Keratinocyte (primary cell): ENCODE measurements around the gene UBR2. TPM values are rescaled to one million over a fixed set of nuclear protein-coding genes. Genes with fewer than 3 reads are reported as not detected.

Experiments
- DNase-seq: peaks from one replicate; pipeline ENCODE4 v3.0.0-alpha.2; 2011; ENCODE audit warnings: low read depth, missing footprints, low spot score
- FAIRE-seq: peaks from 2 replicates; lab custom pipeline; 2011; peaks lifted over from hg19 to GRCh38; lab: Jason Lieb, UNC
- H2AFZ ChIP-seq: 2 replicates; pipeline ENCODE4 v1.6.0; 2012; ENCODE audit warnings: low read length, control low read depth, inconsistent platforms; ENCODE audit not compliant: control insufficient read depth
- H3K27ac ChIP-seq: 2 replicates; pipeline ENCODE4 v1.5.1; 2011; ENCODE audit warnings: low read length; ENCODE audit not compliant: control insufficient read depth, insufficient read depth
- H3K27me3 ChIP-seq: 3 replicates; pipeline ENCODE4 v1.6.0; 2011; ENCODE audit warnings: low read length; ENCODE audit not compliant: control insufficient read depth, insufficient read depth; ENCODE audit errors: extremely low read depth
- H3K36me3 ChIP-seq, 2 experiments: 2 replicates in 1 of 2; 3 replicates in 1 of 2; pipeline ENCODE4 v1.5.1; 2011; ENCODE audit warnings: low read length in 2 of 2, mild to moderate bottlenecking in 1 of 2; ENCODE audit not compliant: control insufficient read depth in 2 of 2, insufficient read depth in 2 of 2; ENCODE audit errors: extremely low read depth in 1 of 2
- H3K4me1 ChIP-seq: 3 replicates; pipeline ENCODE4 v1.5.1; 2011; ENCODE audit warnings: low read length; ENCODE audit not compliant: control insufficient read depth, insufficient read depth; ENCODE audit errors: extremely low read depth
- H3K4me2 ChIP-seq: 3 replicates; pipeline ENCODE4 v1.6.0; 2011; ENCODE audit warnings: low read depth, low read length; ENCODE audit not compliant: control insufficient read depth, insufficient read depth; ENCODE audit errors: extremely low read depth
- H3K4me3 ChIP-seq, 3 experiments: fragments of 200-600 bp in 1 of 3; sonication (generic) in 1 of 3; 2 replicates in 2 of 3; 3 replicates in 1 of 3; pipeline ENCODE4 v1.5.1; 2011 to 2016; ENCODE audit warnings: low read length in 3 of 3, mild to moderate bottlenecking in 3 of 3, control low read depth in 2 of 3, inconsistent platforms in 1 of 3, low read depth in 1 of 3, mixed read lengths in 1 of 3, mixed run types in 1 of 3, moderate library complexity in 1 of 3; ENCODE audit not compliant: control insufficient read depth in 2 of 3, insufficient read depth in 2 of 3; ENCODE audit errors: extremely low read depth in 1 of 3
- H3K79me2 ChIP-seq: 2 replicates; pipeline ENCODE4 v1.6.0; 2012; ENCODE audit warnings: low read length; ENCODE audit not compliant: control insufficient read depth, insufficient read depth
- H3K9ac ChIP-seq: 3 replicates; pipeline ENCODE4 v1.6.0; 2011; ENCODE audit warnings: low read length; ENCODE audit not compliant: control insufficient read depth, insufficient read depth; ENCODE audit errors: extremely low read depth
- H3K9me1 ChIP-seq: 3 replicates; pipeline ENCODE4 v1.6.0; 2011; ENCODE audit warnings: low read length; ENCODE audit not compliant: control insufficient read depth, insufficient read depth; ENCODE audit errors: extremely low read depth
- H3K9me3 ChIP-seq: 2 replicates; pipeline ENCODE4 v1.5.1; 2012; ENCODE audit warnings: low read depth, low read length; ENCODE audit not compliant: control insufficient read depth
- H4K20me1 ChIP-seq: 3 replicates; pipeline ENCODE4 v1.6.0; 2011; ENCODE audit warnings: low read length; ENCODE audit not compliant: control insufficient read depth, insufficient read depth; ENCODE audit errors: extremely low read depth
- EZH2 ChIP-seq: IDR thresholded peaks from one replicate; pipeline ENCODE4 v1.6.1; 2012; ENCODE audit warnings: inconsistent platforms, mild to moderate bottlenecking, low read length, moderate library complexity
- dilution Hi-C: fragments of 300-500 bp; cut with MboI; formaldehyde crosslinking; loops from one replicate; pipeline ENCODE4 v1.7.0; 2020; ENCODE audit warnings: low sequenced_read_pairs; ENCODE audit not compliant: extremely low pct_ligation_motif_present
- polyA plus RNA-seq, 5 experiments: library from polyadenylated mRNA; depleted of rRNA in 3 of 5; stranded (reverse) in 3 of 5; stranded (forward) in 1 of 5; unstranded in 1 of 5; fragments of >200 nt; gene quantifications; 1 replicate in 1 of 5; 2 replicates in 3 of 5; 3 replicates in 1 of 5; pipeline versions ENCODE4 v1.2.1 to v1.2.3, GENCODE V29; 2011 to 2012; ENCODE audit warnings: missing spikeins in 2 of 5, low read depth in 1 of 5, low replicate concordance in 1 of 5
- TF ChIP-seq, protein P1 (sequence below), 3 experiments: IDR thresholded peaks in 1 of 3; conservative IDR thresholded peaks in 1 of 3; optimal IDR thresholded peaks in 1 of 3; 2 replicates in 2 of 3; 3 replicates in 1 of 3; pipeline versions ENCODE3 to v1.5.1; 2011; ENCODE audit warnings: low read length in 3 of 3, mild to moderate bottlenecking in 3 of 3, moderate library complexity in 2 of 3, control low read depth in 1 of 3, inconsistent platforms in 1 of 3; ENCODE audit not compliant: insufficient read depth in 2 of 3; ENCODE audit errors: extremely low read depth in 1 of 3

The UBR2 gene
- polyA plus RNA-seq, 1 donor (not counting 4 experiments of a cell fraction or from before 2014, with no cell fraction given), result 21.6 TPM

DNA sequence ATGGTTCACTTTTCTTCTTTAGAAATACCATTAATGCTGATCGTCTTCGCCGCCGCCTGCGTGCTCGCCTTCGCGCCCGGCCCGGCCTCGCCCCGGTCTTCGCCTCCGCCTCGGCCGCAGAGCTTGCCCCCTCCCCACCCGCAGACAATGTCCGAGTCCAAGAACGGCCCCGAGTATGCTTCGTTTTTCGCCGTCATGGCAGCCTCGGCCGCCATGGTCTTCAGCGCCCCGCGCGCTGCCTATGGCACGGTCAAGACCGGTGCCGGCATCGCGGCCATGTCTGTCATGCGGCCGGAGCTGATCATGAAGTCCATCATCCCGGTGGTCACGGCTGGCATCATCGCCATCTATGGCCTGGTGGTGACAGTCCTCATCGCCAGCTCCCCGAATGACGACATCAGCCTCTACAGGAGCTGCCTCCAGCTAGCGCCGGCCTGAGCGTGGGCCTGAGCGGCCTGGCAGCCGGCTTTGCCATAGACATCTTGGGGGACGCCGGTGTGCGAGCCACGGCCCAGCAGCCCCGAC, 163.3 kb downstream of the UBR2 start:
- H2AFZ ChIP-seq, result peak overlapping the region; percentile 100
- TF ChIP-seq EZH2, result no peak
- TF ChIP-seq, protein P1, sequence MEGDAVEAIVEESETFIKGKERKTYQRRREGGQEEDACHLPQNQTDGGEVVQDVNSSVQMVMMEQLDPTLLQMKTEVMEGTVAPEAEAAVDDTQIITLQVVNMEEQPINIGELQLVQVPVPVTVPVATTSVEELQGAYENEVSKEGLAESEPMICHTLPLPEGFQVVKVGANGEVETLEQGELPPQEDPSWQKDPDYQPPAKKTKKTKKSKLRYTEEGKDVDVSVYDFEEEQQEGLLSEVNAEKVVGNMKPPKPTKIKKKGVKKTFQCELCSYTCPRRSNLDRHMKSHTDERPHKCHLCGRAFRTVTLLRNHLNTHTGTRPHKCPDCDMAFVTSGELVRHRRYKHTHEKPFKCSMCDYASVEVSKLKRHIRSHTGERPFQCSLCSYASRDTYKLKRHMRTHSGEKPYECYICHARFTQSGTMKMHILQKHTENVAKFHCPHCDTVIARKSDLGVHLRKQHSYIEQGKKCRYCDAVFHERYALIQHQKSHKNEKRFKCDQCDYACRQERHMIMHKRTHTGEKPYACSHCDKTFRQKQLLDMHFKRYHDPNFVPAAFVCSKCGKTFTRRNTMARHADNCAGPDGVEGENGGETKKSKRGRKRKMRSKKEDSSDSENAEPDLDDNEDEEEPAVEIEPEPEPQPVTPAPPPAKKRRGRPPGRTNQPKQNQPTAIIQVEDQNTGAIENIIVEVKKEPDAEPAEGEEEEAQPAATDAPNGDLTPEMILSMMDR (optimal IDR thresholded peaks at IDR 0.05 in 1 of 3, IDR thresholded peaks at IDR 0.05 in 1 of 3, conservative IDR thresholded peaks at IDR 0.05 in 1 of 3; ENCODE audit: extremely low read depth in 1 of 3, insufficient read depth in 2 of 3, low read length in 3 of 3), result no peak
- H3K36me3 ChIP-seq, result no peaks in the 10 kb centered on the region
- H3K4me2 ChIP-seq, result peak overlapping the region; percentile 100
- DNase-seq (no peak), FAIRE-seq (no peak)
- peak overlapping the region; percentile 56 for H3K9ac ChIP-seq
- no peaks in the 10 kb centered on the region for H3K79me2 ChIP-seq
- no peaks in the 10 kb centered on the region for H3K9me3 ChIP-seq
- no peaks in the 10 kb centered on the region for H4K20me1 ChIP-seq
- H3K4me3 ChIP-seq, result peak overlapping the region; percentile 3 to 84 (median 57)
- no peaks in the 10 kb centered on the region for H3K27me3 ChIP-seq
- H3K9me1 ChIP-seq, result no peaks in the 10 kb centered on the region
- H3K4me1 ChIP-seq, result peaks cover 12% of the 10 kb centered on the region
- no peak overlapping the region for H3K27ac ChIP-seq
- dilution Hi-C loops, result no loop called here

DNA sequence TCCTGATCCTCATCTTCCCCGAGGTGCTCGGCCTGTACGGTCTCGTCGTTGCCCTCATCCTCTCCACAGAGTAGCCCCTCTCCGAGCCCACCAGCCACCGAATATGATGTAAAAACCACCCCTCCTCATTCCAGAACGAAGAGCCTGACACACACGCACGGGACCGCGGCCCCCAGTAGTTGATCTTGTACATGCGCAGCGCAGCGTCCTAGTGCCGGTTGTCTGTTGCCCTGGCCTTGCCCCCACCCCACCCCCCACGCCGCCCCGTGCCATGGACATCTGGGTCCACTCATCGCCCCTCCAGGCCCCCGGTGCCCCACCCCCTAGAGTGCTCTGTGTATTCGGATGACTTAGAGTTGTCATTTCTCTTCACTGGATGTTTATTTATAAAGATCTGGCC, 163.8 kb downstream of the UBR2 start:
- H3K9me3 ChIP-seq, result no peaks in the 10 kb centered on the region
- H2AFZ ChIP-seq, result peak overlapping the region; percentile 100

More for the DNA sequence above, 163.8 kb downstream of the UBR2 start:
- dilution Hi-C loops, result no loop called here
- Histone ChIP-seq H3K79me2 (no peaks in the 10 kb centered on the region), H3K27me3 (no peaks in the 10 kb centered on the region), H3K27ac (no peak overlapping the region), H3K4me2 (peak overlapping the region; percentile 100), H3K4me3 (no peak overlapping the region), H3K9me1 (no peaks in the 10 kb centered on the region), H3K9ac (no peak overlapping the region), H3K36me3 (no peaks in the 10 kb centered on the region), H3K4me1 (peaks cover 12% of the 10 kb centered on the region), H4K20me1 (no peaks in the 10 kb centered on the region)
- TF ChIP-seq EZH2, result no peak
- TF ChIP-seq, protein P1 (optimal IDR thresholded peaks at IDR 0.05 in 1 of 3, IDR thresholded peaks at IDR 0.05 in 1 of 3, conservative IDR thresholded peaks at IDR 0.05 in 1 of 3; ENCODE audit: extremely low read depth in 1 of 3, insufficient read depth in 2 of 3, low read length in 3 of 3), result no peak
- FAIRE-seq (no peak), DNase-seq (no peak)
